ENCODE data around the gene SEC23IP. TPM values are rescaled to one million over a fixed set of nuclear protein-coding genes. Genes with fewer than 3 reads are reported as not detected.
A peak's percentile ranks its signal among the peaks of the same experiment; 100 is the strongest.

The SEC23IP gene
- total RNA-seq, 2 donors from 2014 or later = 14.5 to 16.4 TPM

DNA sequence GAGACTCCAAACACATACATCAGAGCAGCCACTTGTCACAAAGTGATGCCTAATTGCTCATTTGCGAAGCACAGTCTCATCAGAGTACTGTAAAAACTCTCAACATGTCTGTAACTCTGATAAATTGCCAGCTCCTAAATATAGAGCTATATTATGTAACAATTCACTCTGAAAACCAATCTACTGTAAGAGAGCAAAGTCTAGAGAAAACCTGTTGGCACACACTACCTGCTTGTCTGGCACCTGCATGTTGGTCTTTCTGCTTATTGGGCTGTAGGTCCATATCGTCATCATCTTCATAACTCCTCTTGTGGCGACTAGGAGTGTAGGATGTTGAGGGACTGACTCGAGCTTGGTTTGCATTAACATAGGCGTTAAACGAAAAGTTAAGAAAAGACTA, 39.7 kb upstream of the SEC23IP start:
- peaks cover 46% of the 10 kb centered on the region for H3K36me3 ChIP-seq
- H3K9me3 ChIP-seq = no peaks in the 10 kb centered on the region
- H3K4me3 ChIP-seq = no peak overlapping the region
- H3K27me3 ChIP-seq = no peaks in the 10 kb centered on the region
- no peak overlapping the region for H3K27ac ChIP-seq
- DNase-seq (ENCODE audit: low spot score) = no peak
- no peaks in the 10 kb centered on the region for H3K4me1 ChIP-seq
- TF ChIP-seq, protein P1, sequence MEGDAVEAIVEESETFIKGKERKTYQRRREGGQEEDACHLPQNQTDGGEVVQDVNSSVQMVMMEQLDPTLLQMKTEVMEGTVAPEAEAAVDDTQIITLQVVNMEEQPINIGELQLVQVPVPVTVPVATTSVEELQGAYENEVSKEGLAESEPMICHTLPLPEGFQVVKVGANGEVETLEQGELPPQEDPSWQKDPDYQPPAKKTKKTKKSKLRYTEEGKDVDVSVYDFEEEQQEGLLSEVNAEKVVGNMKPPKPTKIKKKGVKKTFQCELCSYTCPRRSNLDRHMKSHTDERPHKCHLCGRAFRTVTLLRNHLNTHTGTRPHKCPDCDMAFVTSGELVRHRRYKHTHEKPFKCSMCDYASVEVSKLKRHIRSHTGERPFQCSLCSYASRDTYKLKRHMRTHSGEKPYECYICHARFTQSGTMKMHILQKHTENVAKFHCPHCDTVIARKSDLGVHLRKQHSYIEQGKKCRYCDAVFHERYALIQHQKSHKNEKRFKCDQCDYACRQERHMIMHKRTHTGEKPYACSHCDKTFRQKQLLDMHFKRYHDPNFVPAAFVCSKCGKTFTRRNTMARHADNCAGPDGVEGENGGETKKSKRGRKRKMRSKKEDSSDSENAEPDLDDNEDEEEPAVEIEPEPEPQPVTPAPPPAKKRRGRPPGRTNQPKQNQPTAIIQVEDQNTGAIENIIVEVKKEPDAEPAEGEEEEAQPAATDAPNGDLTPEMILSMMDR (IDR thresholded peaks at IDR 0.05) = no peak

DNA sequence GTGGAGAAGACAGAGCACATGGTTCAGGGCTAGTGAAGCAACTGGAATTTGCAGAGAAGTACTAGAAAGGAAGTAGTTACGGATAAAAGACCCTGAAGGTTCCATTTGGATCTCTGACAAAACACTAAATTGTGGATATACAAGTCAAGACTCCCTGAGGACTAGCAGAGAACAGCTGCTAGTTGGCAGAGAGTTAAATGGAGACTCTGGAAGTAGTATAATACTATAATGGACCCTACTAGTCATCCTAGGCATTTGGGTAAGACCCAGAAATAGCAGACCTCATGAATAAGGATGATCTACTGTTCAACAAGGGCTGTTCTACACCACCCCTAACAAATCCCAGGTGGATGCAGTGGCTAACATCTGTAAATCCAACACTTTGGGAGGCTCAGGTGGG, 39.0 kb upstream of the SEC23IP start:
- no peak for DNase-seq (ENCODE audit: low spot score)
- peaks cover 46% of the 10 kb centered on the region for H3K36me3 ChIP-seq
- TF ChIP-seq, protein P1 (IDR thresholded peaks at IDR 0.05) = no peak

DNA sequence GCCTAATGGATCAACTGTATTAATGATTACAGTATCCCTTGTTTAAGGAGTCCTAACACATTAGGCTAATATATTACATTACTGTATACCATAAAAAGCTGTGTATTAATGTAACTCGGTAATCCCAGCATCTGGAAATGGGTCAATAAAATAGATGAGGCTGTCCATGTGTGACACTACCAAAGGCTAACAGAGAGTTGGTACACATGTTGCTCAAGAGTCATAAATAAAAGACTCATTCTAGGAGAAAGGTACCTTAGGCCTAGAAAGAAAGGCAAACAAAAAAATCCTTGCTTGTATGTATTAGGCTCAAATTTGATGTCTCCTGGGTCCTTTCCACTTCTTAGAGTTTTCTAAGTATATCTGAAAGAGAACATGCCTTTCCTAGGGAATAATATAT, 34.5 kb upstream of the SEC23IP start:
- no peaks in the 10 kb centered on the region for H3K4me1 ChIP-seq
- no peak for DNase-seq (ENCODE audit: low spot score)
- H3K27me3 ChIP-seq = no peaks in the 10 kb centered on the region
- H3K27ac ChIP-seq = no peak overlapping the region
- TF ChIP-seq, protein P1 (IDR thresholded peaks at IDR 0.05) = no peak
- no peak overlapping the region for H3K4me3 ChIP-seq
- peaks cover 18% of the 10 kb centered on the region for H3K36me3 ChIP-seq
- H3K9me3 ChIP-seq = no peaks in the 10 kb centered on the region

More for the DNA sequence above, 39.0 kb upstream of the SEC23IP start:
- H3K9me3 ChIP-seq = no peaks in the 10 kb centered on the region
- H3K27ac ChIP-seq = no peak overlapping the region
- no peak overlapping the region for H3K4me3 ChIP-seq
- no peaks in the 10 kb centered on the region for H3K4me1 ChIP-seq
- H3K27me3 ChIP-seq = no peaks in the 10 kb centered on the region

DNA sequence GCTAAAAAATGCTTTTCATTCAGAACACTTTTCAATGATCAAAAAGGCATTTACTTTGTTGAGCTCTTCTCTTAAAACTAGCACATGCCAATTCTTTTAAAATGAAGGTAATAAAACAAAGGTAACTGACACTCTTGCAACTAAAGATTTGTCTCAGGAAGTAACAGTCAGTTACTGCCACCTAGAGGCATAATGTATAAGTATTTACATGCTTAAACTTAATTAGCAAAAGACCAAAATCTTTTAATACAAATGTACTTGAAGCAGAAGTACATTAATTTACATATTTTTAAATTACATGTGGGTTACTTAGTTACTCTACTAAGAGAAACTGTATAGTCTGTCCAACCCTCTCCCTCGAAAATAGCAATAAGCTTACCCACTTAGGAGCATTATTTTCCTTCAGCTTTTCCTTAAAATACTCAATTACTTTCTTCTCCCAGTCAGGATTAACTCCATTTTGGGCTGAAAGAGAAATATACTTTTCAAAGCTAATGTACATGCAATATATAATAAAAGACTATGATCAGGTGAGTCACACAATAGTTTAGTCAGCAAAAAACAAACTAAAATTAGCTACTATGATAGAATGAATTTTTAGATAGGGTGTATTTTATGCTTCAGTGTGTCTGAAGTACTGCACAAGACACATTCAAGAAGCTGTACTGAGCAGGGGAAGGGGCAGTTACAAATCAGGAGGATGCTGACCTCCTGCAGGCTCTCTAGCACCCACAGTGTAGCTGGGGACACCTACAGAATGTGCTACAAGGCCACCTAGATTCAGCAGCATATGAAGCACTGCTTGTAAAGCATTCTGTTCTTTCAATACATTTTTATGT, 32.9 kb upstream of the SEC23IP start:
- DNase-seq (ENCODE audit: low spot score) = no peak
- Histone ChIP-seq H3K4me1 (no peaks in the 10 kb centered on the region), H3K36me3 (peaks cover 8% of the 10 kb centered on the region), H3K4me3 (no peak overlapping the region), H3K27me3 (no peaks in the 10 kb centered on the region), H3K27ac (no peak overlapping the region), H3K9me3 (no peaks in the 10 kb centered on the region)
- TF ChIP-seq, protein P1 (IDR thresholded peaks at IDR 0.05) = peak; percentile 25 to 74

DNA sequence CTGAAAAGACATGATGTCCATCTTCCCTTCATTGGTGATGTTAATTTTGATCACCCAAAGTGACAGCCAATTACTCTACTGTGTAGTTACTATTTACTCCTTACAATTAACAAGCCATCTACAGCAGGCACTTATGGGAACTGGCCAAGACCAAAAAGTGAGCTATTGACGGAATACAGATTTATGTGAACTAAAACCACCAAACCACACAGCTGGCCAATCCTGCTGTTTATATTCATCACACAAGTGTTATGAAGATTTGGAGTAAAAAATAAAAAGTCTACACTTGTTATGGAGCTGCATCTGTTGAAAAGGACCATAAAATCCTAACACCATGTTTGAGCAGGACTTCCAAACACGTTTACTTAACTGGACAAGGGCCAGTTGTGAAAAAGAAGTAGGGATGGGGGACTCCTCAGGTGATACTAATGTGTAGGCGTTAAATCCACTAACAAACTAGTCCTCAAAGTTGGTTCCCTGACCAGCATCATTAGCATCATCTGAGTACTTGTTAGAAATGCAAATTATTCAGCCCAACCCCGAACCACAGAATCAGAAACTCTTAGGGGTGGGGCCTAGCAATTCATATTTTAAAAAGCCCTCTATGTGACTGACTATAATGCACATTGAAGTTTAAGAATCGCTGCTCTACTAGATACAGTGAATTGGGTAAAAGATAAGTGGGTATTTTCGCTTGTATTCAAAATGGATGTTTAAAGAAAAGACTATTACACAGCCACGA, 31.5 kb upstream of the SEC23IP start:
- no peaks in the 10 kb centered on the region for H3K27me3 ChIP-seq
- TF ChIP-seq, protein P1 (IDR thresholded peaks at IDR 0.05) = no peak
- H3K36me3 ChIP-seq = peaks cover 8% of the 10 kb centered on the region
- H3K9me3 ChIP-seq = no peaks in the 10 kb centered on the region
- H3K4me3 ChIP-seq = no peak overlapping the region
- no peak overlapping the region for H3K27ac ChIP-seq
- no peak for DNase-seq (ENCODE audit: low spot score)
- no peaks in the 10 kb centered on the region for H3K4me1 ChIP-seq

All from right atrium auricular region (tissue), 2 donors.